Upper lobe of right lung (tissue), 1 donor: ENCODE results near the gene ARPP19. TPM values are rescaled to one million over a fixed set of nuclear protein-coding genes. Genes with fewer than 3 reads are reported as not detected.

Source experiments
- ATAC-seq: fragments of 200-7000 bp; cut with Tn5 transposase; one replicate; pipeline ENCODE4 v1.9.1; 2020; ENCODE audit warnings: mild to moderate bottlenecking, moderate library complexity
- DNase-seq: peaks from one replicate; pipeline ENCODE4 v3.0.0-alpha.2; 2020
- H3K27ac ChIP-seq: fragments of 200-600 bp; one replicate; pipeline ENCODE4 v1.8.0; 2022
- H3K27me3 ChIP-seq: fragments of 200-600 bp; one replicate; pipeline ENCODE4 v1.8.0; 2022; ENCODE audit warnings: mild to moderate bottlenecking
- H3K36me3 ChIP-seq: fragments of 200-600 bp; one replicate; pipeline ENCODE4 v1.8.0; 2022
- H3K4me1 ChIP-seq: fragments of 200-600 bp; one replicate; pipeline ENCODE4 v1.8.0; 2022
- H3K4me3 ChIP-seq: fragments of 200-600 bp; one replicate; pipeline ENCODE4 v1.8.0; 2022; ENCODE audit warnings: mild to moderate bottlenecking
- H3K9me3 ChIP-seq: fragments of 200-600 bp; one replicate; pipeline ENCODE4 v1.8.0; 2022
- intact Hi-C: fragments of 100-400 bp; cut with DNase I; formaldehyde crosslinking; loops from one replicate; pipeline ENCODE4 v1.11.0; 2022
- total RNA-seq: library from RNA; stranded (reverse); fragmentation: NEBNext Ultra II Directional; extraction: Animal tissue kit (Norgen Biotek cat#: 25700); gene quantifications from one replicate; pipeline ENCODE4 v1.2.1, GENCODE V29; 2021
- TF ChIP-seq, protein P1 (sequence below): fragments of 200-600 bp; IDR thresholded peaks from one replicate; pipeline ENCODE4 v1.8.0; 2022; ENCODE audit warnings: antibody characterized with exemption
- donor health status: DM: no; HTN: yes; CAD: no; lungs with severe emphysema.

ARPP19 gene
- total RNA-seq, 1 donor from 2014 or later = 156 TPM

DNA sequence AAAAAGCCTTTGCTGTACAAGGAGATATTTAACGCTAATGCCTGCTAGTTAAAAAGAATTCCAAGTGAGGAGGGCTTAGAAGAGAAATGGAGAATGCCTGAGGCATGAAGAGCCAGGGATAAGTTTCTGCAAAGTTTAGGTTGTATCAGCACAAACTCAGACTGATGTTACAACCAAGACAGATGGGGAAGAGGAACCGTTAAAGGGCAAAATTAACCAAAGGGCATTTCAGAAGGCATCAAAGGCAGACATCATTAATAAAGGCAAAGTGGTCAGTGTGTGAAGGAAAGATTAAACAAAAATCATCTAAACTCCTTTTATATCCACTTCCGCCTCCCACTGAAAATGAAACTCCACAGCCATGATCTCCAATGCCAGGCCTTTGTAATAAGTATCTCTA, 47.1 kb downstream of the ARPP19 start:
- H3K36me3 ChIP-seq = no peaks in the 10 kb centered on the region
- TF ChIP-seq, protein P1, sequence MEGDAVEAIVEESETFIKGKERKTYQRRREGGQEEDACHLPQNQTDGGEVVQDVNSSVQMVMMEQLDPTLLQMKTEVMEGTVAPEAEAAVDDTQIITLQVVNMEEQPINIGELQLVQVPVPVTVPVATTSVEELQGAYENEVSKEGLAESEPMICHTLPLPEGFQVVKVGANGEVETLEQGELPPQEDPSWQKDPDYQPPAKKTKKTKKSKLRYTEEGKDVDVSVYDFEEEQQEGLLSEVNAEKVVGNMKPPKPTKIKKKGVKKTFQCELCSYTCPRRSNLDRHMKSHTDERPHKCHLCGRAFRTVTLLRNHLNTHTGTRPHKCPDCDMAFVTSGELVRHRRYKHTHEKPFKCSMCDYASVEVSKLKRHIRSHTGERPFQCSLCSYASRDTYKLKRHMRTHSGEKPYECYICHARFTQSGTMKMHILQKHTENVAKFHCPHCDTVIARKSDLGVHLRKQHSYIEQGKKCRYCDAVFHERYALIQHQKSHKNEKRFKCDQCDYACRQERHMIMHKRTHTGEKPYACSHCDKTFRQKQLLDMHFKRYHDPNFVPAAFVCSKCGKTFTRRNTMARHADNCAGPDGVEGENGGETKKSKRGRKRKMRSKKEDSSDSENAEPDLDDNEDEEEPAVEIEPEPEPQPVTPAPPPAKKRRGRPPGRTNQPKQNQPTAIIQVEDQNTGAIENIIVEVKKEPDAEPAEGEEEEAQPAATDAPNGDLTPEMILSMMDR = no peak
- no peak for DNase-seq
- intact Hi-C loops = no loop called here
- H3K4me3 ChIP-seq = no peak overlapping the region
- no peak for ATAC-seq
- H3K27me3 ChIP-seq = no peaks in the 10 kb centered on the region
- peaks cover 8% of the 10 kb centered on the region for H3K4me1 ChIP-seq
- H3K9me3 ChIP-seq = no peaks in the 10 kb centered on the region
- no peak overlapping the region for H3K27ac ChIP-seq

DNA sequence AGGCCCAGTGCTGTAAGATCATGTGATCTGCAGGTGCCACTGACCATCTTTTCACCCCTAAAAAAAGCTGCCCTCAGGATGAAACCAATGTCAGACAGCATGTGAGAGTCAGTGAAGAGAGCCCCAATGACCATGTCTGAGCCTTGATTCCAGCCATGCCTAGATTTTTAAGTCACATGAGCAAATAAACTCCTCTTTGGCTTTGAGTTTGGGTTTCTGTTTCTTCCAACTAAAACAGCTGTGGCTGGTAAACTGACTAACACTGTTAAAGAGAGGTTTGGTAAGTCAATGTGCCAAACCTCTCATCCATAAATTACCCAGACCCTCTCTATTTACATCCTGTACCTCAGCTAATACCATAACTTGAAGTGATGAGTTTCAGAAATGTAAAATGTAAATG, 48.4 kb downstream of the ARPP19 start:
- no peaks in the 10 kb centered on the region for H3K9me3 ChIP-seq
- peaks cover 8% of the 10 kb centered on the region for H3K4me1 ChIP-seq
- DNase-seq (no peak), ATAC-seq (no peak)
- TF ChIP-seq, protein P1 = no peak
- no peaks in the 10 kb centered on the region for H3K27me3 ChIP-seq
- H3K36me3 ChIP-seq = no peaks in the 10 kb centered on the region
- H3K27ac ChIP-seq = no peak overlapping the region
- H3K4me3 ChIP-seq = no peak overlapping the region
- intact Hi-C loops = no loop called here

DNA sequence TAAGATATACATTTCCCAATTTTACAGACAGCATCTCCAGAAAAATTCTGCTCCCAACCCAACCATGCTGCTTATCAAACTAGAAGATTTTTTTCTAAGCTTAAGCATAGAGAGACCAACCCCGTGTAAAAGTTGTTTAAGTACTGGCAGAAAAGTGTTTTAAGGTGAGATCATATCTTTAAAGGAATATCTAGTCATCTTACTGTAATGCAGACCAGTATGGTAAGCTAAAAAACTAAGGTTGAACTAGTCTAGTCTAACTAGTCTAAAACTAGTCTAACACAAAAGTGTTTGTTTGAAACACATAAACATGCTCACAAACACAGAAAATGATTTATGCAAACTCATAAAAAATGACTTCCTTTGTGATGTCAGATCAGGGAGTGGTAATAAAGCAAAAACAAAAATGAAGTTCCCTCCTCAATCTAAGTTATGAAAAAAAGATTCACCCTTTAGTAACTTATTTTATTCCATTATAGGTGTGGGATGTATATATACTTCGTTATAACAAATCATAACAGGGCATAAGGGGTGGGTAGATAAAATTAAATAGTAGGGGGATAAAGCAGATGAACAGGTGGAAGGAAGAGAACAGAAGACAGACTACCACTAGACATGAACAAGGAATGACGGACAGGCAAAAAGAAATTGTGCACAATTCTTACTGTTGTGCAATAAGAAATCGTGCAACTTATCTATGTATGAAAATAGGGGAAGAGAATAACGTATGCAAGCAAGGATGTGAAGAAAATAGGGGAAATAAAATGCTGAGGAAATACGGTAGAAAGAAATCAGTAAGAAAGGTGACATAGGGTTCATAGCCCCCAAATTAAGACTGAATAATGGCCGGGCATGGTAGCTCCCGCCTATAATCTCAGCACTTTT, 50.1 kb downstream of the ARPP19 start:
- DNase-seq = no peak
- intact Hi-C loops = no loop called here
- H3K27me3 ChIP-seq = no peaks in the 10 kb centered on the region
- TF ChIP-seq, protein P1 = no peak
- no peaks in the 10 kb centered on the region for H3K36me3 ChIP-seq
- no peak overlapping the region for H3K27ac ChIP-seq
- peaks cover 8% of the 10 kb centered on the region for H3K4me1 ChIP-seq
- no peak for ATAC-seq
- H3K4me3 ChIP-seq = no peak overlapping the region
- H3K9me3 ChIP-seq = no peaks in the 10 kb centered on the region

DNA sequence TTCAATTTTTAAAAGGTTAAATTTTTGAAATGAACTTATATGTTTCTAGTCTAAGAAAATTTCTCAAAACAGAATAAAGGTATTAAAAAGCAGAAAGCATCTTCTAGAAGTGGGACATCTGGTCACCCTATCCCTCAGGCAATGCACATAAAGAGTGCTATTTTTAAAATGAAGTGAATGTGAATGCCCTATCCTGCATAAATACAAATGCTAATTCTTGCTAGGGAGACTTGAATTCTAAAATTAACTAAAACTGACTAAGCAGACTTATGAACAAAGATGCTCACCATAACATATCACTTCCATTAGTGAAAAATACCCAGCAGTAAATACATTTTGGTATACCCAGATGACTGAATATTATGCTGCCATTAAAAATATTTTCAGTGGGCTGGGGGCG, 51.8 kb downstream of the ARPP19 start:
- no peak for ATAC-seq
- no peak overlapping the region for H3K27ac ChIP-seq
- DNase-seq = no peak
- no peak overlapping the region for H3K4me3 ChIP-seq
- H3K27me3 ChIP-seq = no peaks in the 10 kb centered on the region
- intact Hi-C loops = no loop called here
- no peaks in the 10 kb centered on the region for H3K36me3 ChIP-seq
- H3K9me3 ChIP-seq = no peaks in the 10 kb centered on the region
- peaks cover 5% of the 10 kb centered on the region for H3K4me1 ChIP-seq
- TF ChIP-seq, protein P1 = no peak

DNA sequence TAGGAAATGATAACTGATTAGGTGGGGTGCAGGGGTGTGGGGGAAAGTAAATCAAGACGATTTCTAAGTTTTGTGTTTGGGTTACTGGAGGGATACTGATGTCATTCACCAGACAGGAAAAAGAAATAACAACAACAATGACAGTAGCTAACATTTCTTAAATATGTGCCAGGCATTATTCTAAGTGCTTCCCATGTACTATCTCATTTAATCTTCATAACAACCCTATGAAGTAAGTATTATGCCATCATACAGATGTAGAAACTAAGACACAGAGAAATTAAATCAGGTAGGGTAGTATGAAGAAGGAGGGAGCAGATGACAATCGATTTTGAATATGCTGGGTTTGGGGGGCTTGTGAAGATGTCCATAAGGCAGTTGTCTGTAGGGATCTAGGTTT, 53.5 kb downstream of the ARPP19 start:
- no peaks in the 10 kb centered on the region for H3K36me3 ChIP-seq
- H3K27me3 ChIP-seq = no peaks in the 10 kb centered on the region
- intact Hi-C loops = no loop called here
- H3K9me3 ChIP-seq = no peaks in the 10 kb centered on the region
- ATAC-seq (no peak), DNase-seq (no peak)
- no peak overlapping the region for H3K4me3 ChIP-seq
- TF ChIP-seq, protein P1 = no peak
- H3K27ac ChIP-seq = no peak overlapping the region
- H3K4me1 ChIP-seq = no peaks in the 10 kb centered on the region
